OCI-LY7 (cell line): Measurements from ENCODE around the gene INTS1. TPM values are rescaled to one million over a fixed set of nuclear protein-coding genes. Genes with fewer than 3 reads are reported as not detected.

Experiments used
- total RNA-seq, 2 experiments: library from RNA; depleted of rRNA in 1 of 2; stranded (reverse); fragments of >200 nt in 1 of 2; shearing (Covaris generic) in 1 of 2; gene quantifications; 2 replicates each; pipeline ENCODE4 v1.2.3, GENCODE V29; 2014 to 2022

Gene INTS1
- total RNA-seq, 2 experiments from 2014 or later = 83.6 to 188 TPM

Other genes with a start within 250 kb of the INTS1 start
- 1.1 and 1.4 TPM in 2 replicates for gene MICALL2, start 44.9 kb downstream of the INTS1 start, total RNA-seq (2014; rRNA removed; shearing (Covaris generic))
- 4.5 and 5.5 TPM in 2 replicates for gene MICALL2, start 44.9 kb downstream of the INTS1 start, total RNA-seq (2022)
- 25.2 and 26.1 TPM in 2 replicates for gene MAFK, start 26.3 kb upstream of the INTS1 start, total RNA-seq (2014; rRNA removed; shearing (Covaris generic))
- gene MAFK, start 26.3 kb upstream of the INTS1 start, total RNA-seq (2022) = 32.7 and 39.0 TPM in 2 replicates
- gene TMEM184A, start 51.8 kb upstream of the INTS1 start, total RNA-seq (2014; rRNA removed; shearing (Covaris generic)) = 0.19 and 0.77 TPM in 2 replicates
- not detected in 2 replicates for gene TMEM184A, start 51.8 kb upstream of the INTS1 start, total RNA-seq (2022)
- 128 and 129 TPM in 2 replicates for gene PSMG3, start 65.6 kb upstream of the INTS1 start, total RNA-seq (2014; rRNA removed; shearing (Covaris generic))
- 55.1 and 63.7 TPM in 2 replicates for gene PSMG3, start 65.6 kb upstream of the INTS1 start, total RNA-seq (2022)
- gene ELFN1, start 165.9 kb upstream of the INTS1 start, total RNA-seq (2014; rRNA removed; shearing (Covaris generic)) = not detected in 2 replicates
- gene ELFN1, start 165.9 kb upstream of the INTS1 start, total RNA-seq (2022) = not detected in 2 replicates